HL-60 (cell line): ENCODE measurements around the gene POLRMT.

ENCODE experiments used
- DNase-seq, 2 experiments: peaks; one replicate each; pipeline ENCODE4 v3.0.0-alpha.2; 2010 to 2020; ENCODE audit warnings: low read depth in 1 of 2, low spot score in 1 of 2
- H3K27ac ChIP-seq: fragments of 250-450 bp; sonication (Bioruptor Pico); replicated peaks from 2 replicates; pipeline ENCODE4 v1.5.1; 2020; ENCODE audit warnings: mild to moderate bottlenecking, moderate library complexity
- H3K27me3 ChIP-seq: fragments of 250-450 bp; sonication (Bioruptor Pico); 2 replicates; pipeline ENCODE4 v1.5.1; 2021; ENCODE audit warnings: mild to moderate bottlenecking, moderate library complexity; ENCODE audit not compliant: insufficient read depth, poor library complexity, severe bottlenecking
- H3K4me3 ChIP-seq: replicated peaks from 2 replicates; pipeline ENCODE4 v1.5.1; 2011; ENCODE audit warnings: mild to moderate bottlenecking, control low read depth, low read length; ENCODE audit not compliant: insufficient read depth
- GABPA ChIP-seq: IDR thresholded peaks from 2 replicates; pipeline ENCODE4 v1.6.1; 2012; ENCODE audit warnings: low read depth
- POLR2AphosphoS5 ChIP-seq: IDR thresholded peaks from 2 replicates; pipeline ENCODE4 v1.6.1; 2012; ENCODE audit warnings: low read depth
- SPI1 ChIP-seq: IDR thresholded peaks from 2 replicates; pipeline ENCODE4 v1.6.1; 2012; ENCODE audit warnings: low read depth, mild to moderate bottlenecking, borderline replicate concordance
- TF ChIP-seq, protein P1 (sequence below): IDR thresholded peaks from one replicate; pipeline ENCODE4 v1.5.1; 2011; ENCODE audit warnings: low read length, control low read depth, inconsistent platforms; ENCODE audit not compliant: insufficient read depth
- TF ChIP-seq, protein P2 (sequence below): IDR thresholded peaks from 2 replicates; pipeline ENCODE4 v1.6.1; 2012; ENCODE audit warnings: low read depth; ENCODE audit not compliant: insufficient replicate concordance

The POLRMT gene

DNA sequence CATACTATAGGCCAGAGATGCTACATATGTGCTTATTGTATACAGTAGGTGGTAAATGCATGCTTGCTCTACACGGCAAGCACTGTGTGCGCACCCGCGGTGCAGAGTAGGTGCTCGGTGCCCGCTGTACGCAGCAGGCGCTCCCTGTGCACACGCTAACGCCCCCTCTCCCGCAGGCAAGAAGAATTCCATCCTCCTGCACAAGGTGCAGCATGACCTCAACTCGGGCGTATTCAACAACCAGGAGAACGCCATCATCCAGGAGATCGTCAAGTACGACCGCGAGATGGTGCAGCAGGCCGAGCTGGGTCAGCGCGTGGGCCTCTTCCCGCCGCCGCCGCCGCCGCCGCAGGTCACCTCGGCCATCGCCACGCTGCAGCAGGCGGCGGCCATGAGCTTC is 17.7 kb downstream of the POLRMT start:
- no peak for DNase-seq
- Histone ChIP-seq H3K27me3 (no peaks in the 10 kb centered on the region), H3K27ac (no peak overlapping the region), H3K4me3 (no peak overlapping the region)
- no peak for TF ChIP-seq POLR2AphosphoS5
- TF ChIP-seq, protein P1, sequence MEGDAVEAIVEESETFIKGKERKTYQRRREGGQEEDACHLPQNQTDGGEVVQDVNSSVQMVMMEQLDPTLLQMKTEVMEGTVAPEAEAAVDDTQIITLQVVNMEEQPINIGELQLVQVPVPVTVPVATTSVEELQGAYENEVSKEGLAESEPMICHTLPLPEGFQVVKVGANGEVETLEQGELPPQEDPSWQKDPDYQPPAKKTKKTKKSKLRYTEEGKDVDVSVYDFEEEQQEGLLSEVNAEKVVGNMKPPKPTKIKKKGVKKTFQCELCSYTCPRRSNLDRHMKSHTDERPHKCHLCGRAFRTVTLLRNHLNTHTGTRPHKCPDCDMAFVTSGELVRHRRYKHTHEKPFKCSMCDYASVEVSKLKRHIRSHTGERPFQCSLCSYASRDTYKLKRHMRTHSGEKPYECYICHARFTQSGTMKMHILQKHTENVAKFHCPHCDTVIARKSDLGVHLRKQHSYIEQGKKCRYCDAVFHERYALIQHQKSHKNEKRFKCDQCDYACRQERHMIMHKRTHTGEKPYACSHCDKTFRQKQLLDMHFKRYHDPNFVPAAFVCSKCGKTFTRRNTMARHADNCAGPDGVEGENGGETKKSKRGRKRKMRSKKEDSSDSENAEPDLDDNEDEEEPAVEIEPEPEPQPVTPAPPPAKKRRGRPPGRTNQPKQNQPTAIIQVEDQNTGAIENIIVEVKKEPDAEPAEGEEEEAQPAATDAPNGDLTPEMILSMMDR, result no peak

DNA sequence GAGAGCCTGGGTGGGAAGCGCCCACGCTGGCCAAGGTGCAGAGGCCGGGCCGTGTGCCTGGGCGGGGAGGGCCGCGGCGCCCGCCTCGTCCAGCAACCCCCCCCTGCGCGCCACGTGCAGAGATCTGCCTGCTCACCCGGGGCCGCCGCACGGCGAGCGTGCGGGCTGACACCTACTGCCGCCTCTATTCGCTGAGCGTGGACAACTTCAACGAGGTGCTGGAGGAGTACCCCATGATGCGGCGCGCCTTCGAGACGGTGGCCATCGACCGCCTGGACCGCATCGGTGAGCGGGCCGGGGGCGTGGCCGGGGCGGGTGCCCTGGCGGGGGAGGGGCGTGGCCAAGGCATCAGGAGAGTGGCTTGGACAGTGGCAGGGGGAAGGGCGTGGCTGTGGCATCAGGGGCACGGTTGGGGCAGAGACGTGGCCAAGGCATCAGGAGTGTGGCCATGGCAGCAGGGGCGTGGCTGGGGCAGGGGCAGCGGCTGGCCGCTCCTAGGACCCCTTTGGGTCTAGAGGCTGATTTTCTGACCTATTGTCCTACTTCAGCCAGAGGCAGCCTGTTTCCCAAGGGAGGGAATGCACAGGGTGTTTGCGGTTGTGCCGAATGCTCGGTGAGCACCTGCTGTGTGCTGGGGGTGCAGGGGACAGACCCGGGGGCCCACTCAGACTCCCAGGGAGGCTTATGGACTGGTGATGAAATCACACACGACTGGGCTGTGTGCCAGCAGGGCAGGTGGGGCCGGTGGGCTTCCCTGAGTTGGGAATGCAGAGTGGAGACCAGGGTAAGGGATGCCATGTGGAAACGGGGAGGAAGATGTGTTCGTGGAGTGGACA is 19.4 kb downstream of the POLRMT start:
- TF ChIP-seq, protein P1, result no peak
- TF ChIP-seq GABPA (no peak), POLR2AphosphoS5 (no peak), SPI1 (no peak)
- TF ChIP-seq, protein P2, sequence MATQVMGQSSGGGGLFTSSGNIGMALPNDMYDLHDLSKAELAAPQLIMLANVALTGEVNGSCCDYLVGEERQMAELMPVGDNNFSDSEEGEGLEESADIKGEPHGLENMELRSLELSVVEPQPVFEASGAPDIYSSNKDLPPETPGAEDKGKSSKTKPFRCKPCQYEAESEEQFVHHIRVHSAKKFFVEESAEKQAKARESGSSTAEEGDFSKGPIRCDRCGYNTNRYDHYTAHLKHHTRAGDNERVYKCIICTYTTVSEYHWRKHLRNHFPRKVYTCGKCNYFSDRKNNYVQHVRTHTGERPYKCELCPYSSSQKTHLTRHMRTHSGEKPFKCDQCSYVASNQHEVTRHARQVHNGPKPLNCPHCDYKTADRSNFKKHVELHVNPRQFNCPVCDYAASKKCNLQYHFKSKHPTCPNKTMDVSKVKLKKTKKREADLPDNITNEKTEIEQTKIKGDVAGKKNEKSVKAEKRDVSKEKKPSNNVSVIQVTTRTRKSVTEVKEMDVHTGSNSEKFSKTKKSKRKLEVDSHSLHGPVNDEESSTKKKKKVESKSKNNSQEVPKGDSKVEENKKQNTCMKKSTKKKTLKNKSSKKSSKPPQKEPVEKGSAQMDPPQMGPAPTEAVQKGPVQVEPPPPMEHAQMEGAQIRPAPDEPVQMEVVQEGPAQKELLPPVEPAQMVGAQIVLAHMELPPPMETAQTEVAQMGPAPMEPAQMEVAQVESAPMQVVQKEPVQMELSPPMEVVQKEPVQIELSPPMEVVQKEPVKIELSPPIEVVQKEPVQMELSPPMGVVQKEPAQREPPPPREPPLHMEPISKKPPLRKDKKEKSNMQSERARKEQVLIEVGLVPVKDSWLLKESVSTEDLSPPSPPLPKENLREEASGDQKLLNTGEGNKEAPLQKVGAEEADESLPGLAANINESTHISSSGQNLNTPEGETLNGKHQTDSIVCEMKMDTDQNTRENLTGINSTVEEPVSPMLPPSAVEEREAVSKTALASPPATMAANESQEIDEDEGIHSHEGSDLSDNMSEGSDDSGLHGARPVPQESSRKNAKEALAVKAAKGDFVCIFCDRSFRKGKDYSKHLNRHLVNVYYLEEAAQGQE, result no peak
- no peak overlapping the region for H3K27ac ChIP-seq

DNA sequence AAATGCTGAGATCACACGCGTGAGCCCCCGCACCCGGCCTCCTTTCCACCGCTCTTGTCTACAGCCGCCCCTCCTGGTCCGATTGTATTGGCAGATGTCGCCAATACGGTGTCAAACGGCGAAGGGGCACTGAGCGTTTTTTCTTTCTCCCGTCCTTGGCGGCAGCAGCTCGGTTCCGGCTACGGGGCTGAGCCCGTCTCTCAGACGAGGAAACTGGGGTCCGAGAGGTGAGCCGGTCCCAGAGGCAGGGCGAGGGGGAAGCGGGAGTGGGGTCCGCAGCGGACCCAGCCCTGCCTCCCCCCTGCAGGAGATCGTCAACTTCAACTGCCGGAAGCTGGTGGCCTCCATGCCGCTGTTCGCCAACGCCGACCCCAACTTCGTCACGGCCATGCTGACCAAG is 20.4 kb downstream of the POLRMT start:
- Histone ChIP-seq H3K27me3 (no peaks in the 10 kb centered on the region), H3K27ac (no peak overlapping the region), H3K4me3 (no peak overlapping the region)
- TF ChIP-seq, protein P1, result no peak
- no peak for TF ChIP-seq GABPA
- TF ChIP-seq, protein P2, result no peak
- no peak for TF ChIP-seq SPI1
- no peak for TF ChIP-seq POLR2AphosphoS5
- DNase-seq, result no peak

More for the DNA sequence above, 19.4 kb downstream of the POLRMT start:
- Histone ChIP-seq H3K27me3 (no peaks in the 10 kb centered on the region), H3K4me3 (no peak overlapping the region)
- DNase-seq, result no peak

DNA sequence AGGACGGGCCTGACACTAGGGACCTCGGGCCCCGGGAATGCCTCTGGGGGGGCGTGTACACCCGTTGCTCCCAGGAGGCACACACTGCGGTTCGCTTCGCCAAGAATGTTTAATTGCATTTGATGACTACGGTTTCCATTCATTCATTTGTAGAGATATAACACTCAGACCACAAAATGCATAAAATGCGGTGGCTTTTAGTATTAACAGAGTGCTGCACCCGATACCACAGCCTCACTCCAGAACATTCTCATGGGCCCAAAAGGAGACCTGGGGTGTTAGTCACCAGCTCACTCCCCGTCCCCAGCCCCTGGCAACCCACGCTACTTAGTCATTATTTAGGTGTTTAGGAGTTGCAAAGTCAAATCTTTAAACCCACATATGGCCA is 21.9 kb downstream of the POLRMT start:
- H3K27me3 ChIP-seq, result no peaks in the 10 kb centered on the region
- no peak for TF ChIP-seq SPI1
- TF ChIP-seq GABPA, result no peak
- TF ChIP-seq, protein P2, result no peak
- TF ChIP-seq, protein P1, result no peak
- TF ChIP-seq POLR2AphosphoS5, result no peak
- no peak overlapping the region for H3K27ac ChIP-seq
- H3K4me3 ChIP-seq, result no peak overlapping the region
- DNase-seq, result no peak
